CD4-positive, alpha-beta T cell treated with Interleukin-15 for 4 hours (primary cell): ENCODE data around the gene CEP112.
"Not testable (repeated sequence)": the region's sequence is repeated elsewhere in the genome, so short reads cannot be mapped to it uniquely, and the experiment has no call there.

Source experiments
- DNase-seq: peaks from one replicate; pipeline ENCODE4 v3.0.0-alpha.2; 2020; ENCODE audit warnings: low spot score

The CEP112 gene

GRCh38 chr17:65886315-65887245 lies 305.4 kb downstream of the CEP112 start:
- DNase-seq: no peak

- DNase-seq: no peak
Measured at GRCh38 chr17:65885541-65886312, 306.2 kb downstream of the CEP112 start.

DNA sequence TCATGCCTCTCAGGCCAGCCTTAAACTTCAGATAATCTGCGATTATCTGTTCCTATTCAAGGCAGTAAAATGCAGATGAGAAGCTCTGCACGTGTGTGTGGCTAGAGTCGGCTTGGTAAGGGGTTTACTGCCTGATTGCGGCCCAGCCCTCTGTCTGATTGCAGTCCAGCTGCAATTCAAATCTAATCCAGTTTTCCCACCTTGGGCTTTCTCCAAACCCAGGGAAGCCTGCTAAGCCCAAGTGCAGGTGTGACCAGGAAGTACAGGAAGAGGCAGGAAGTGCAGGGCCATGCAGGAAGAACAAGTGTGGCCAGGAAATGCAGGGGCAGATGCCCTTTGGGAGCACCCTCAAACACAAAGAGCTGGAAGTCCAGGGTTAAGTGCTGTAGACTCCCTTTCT lies 314.9 kb downstream of the CEP112 start:
- no peak for DNase-seq

DNA sequence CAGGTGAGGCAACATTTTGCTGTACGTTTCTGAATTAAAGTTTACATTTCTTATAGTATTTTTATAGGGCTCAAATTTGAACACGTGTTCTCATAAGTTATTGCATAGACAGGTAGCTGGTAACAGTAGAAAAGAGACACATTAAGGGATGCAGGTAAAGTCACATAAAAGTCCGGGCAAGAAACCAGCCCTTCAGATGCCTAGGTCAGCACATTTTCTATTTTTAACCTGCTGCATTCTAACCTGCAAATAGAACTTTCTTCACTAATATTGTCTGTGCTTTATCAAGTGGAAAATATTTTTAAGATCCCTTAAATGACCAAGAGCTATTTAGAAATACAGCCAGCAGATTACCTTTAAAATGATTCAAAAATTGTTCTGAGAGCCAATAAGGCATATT lies 323.1 kb downstream of the CEP112 start:
- no peak for DNase-seq

GRCh38 chr17:65867014-65867413 lies 324.9 kb downstream of the CEP112 start:
- DNase-seq: no peak

- DNase-seq: no peak
Measured at GRCh38 chr17:65865715-65866425, 326.1 kb downstream of the CEP112 start.

DNA sequence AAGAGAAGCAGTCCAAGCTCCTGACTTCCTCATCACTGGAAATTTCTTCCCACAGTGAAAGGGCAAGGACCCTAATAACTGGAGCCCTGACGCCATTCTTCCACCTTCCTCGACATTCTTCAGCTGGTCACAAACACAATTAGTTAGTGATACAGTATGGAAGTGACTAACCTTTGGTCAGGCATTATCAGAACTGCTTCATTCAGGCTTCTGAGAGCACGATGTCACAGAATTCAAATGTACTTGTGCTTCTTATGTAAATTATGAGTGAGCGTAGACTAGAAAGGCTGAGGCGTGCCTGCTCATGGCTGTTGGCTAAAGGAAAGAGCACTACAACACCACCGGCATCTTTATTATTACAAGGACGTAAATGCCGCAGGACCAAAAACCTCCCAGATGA lies 327.5 kb downstream of the CEP112 start:
- DNase-seq: no peak

DNA sequence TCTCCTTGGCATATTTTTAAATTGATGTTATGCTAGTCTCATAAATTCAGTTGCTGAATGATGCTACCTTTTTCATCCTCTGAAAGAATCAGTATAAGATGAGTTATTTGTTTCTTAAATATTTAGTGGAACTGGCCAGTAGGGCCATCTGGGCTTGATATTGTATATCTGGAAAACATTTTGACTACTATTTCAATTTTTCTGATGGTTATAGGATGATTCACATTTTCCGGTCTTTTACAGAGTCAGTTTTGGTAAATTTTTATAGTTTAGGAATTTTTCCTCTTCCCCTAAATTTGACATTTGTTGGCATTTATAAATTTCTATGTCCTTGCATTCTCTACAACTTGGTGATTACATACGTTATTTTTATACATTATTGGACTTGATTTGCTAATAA lies 334.2 kb downstream of the CEP112 start:
- DNase-seq: no peak

- no peak for DNase-seq
Measured at GRCh38 chr17:65856865-65857264, 335.1 kb downstream of the CEP112 start.

- DNase-seq: no peak
Measured at GRCh38 chr17:65855675-65856074, 336.3 kb downstream of the CEP112 start.

GRCh38 chr17:65855245-65855644 lies 336.7 kb downstream of the CEP112 start:
- DNase-seq: no peak

DNA sequence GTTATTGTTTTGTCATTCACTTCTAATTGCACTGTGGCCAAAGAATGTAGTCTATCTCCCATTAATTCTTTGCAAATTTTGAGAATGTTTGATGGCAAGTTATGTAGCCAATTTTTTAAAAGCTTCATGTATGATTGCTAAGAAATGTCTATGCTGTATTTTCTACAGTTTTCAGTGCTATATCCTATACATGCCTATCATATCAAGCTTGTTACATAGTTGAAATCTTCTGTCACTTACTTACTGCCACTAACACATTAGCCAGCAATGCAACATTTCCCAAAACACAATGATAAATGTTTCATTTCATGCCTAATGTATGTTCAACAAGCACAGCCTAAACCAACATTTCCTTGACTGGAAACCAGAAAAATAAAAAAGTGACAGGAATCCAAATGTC lies 338.1 kb downstream of the CEP112 start:
- no peak for DNase-seq

DNA sequence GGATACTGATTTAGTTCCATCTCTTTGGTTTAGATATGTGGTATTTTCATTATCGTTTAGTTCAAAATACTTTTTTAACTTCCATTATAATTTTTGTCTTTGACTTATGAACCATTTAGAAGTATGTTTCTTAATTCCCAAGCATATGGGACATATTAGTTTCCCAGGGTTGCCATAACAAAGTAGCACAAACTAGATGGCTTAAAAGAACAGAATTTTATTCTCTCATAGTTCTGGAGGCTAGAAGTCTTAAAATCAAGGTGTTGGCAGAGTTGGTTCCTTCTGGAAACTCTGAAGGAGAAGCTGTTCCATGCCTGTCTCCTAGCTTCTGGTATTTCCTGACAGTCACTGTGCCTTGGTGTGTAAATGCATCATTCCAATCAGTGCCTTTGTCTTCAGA lies 339.0 kb downstream of the CEP112 start:
- DNase-seq: no peak

DNA sequence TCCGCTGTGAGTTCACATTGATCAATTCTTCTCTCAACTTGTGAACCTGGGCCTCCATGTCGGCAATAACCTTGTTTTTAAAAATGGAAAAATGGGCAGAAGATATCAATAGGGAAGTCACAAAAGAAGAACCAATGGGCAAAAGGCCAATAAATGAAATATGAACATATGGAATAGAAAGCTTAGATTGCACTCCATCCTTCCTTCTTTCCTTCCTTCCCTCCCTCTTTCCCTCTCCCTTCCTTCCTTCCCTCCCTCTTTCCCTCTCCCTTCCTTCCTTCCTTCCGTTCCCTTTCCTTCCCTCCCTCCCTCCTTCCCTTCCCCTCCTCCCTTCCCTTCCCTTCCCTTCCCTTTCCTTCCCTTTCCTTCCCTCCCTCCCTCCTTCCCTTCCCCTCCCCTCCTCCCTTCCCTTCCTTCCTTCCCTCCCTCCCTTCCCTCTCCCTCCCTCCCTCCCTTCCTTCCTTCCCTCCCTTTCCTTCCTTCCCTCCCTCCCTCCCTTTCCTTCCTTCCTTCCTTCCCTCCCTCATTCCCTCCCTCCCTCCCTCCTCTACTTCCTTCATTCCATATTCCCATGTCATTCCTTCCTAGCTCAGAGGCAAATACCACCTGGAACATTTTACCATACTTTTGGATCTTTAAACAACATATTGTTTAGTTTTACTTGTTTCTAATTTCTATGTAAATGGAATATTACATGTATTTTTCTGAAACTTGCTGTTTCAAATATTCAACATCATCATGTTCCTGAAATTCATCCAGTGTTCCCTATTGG lies 339.8 kb downstream of the CEP112 start:
- no peak for DNase-seq

GRCh38 chr17:65850486-65850885 lies 341.4 kb downstream of the CEP112 start:
- no peak for DNase-seq

- DNase-seq: no peak
Measured at GRCh38 chr17:65848751-65849150, 343.2 kb downstream of the CEP112 start.

DNA sequence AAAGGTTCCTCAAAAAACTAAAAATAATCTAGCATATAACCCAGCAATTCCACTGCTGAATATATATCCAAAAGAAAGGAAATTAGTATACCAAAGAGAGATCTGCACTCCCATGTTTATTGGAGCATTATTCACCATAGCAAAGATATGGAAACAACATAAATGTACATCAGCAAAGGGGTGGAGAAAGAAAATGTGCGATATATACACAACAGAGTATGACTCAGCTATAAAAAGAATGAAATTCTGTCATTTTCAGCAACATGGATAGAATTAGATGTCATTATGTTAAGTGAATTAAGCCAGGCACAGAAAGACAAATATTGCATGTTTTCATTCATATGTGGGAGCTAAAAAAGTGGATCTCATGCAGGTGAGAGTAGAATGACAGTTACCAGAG lies 350.8 kb downstream of the CEP112 start:
- no peak for DNase-seq

DNA sequence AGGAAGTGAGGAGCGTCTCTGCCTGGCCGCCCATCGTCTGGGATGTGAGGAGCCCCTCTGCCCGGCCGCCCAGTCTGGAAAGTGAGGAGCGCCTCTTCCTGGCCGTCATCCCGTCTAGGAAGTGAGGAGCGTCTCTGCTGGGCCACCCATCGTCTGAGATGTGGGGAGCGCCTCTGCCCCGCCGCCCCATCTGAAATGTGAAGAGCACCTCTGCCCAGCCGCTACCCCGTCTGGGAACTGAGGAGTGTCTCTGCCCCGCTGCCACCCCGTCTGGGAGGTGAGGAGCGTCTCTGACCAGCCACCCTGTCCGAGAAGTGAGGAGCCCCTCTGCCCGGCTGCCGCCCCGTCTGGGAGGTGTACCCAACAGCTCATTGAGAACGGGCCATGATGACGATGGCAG lies 354.7 kb downstream of the CEP112 start:
- not testable (repeated sequence) for DNase-seq

GRCh38 chr17:65833214-65833613 lies 358.7 kb downstream of the CEP112 start:
- DNase-seq: no peak

- DNase-seq: no peak
Measured at GRCh38 chr17:65830356-65830755, 361.6 kb downstream of the CEP112 start.

DNA sequence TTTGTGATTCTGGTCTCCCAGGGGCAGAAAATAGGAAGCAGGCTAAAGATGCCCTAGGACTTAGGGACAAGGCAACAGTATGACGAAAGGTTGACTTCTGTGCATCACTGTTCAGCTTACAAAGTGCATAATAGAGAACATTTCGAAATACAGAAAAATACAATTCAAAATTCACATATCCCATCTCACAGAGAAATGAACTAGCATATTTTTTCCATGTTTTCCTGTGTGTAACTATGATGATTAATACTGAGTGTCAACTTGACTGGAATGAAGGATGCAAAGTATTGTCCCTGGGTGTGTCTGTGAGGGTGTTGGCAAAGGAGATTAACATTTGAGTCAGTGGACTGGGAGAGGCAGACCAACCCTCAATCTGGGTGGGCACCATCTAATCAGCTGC lies 365.4 kb downstream of the CEP112 start:
- DNase-seq: not testable (repeated sequence)

DNA sequence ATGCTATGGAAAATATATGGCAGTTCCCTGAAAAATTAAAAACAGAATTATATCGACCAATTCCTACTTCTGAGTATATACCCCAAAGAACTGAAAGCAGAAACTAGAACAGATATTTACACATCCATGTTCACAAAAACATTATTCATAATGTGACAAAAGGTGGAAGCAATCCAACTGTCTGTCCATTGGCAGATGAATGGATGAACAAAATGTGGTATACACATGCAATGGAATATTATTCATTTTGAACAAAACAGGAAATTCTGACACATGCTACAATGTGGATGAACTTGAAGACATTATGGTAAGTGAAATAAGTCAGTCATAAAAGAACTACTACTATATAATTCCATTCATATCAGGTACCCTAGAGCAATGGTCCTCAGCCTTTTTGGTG lies 367.0 kb downstream of the CEP112 start:
- DNase-seq: no peak
